ENCODE results near the gene SNAP47.

The SNAP47 gene

DNA sequence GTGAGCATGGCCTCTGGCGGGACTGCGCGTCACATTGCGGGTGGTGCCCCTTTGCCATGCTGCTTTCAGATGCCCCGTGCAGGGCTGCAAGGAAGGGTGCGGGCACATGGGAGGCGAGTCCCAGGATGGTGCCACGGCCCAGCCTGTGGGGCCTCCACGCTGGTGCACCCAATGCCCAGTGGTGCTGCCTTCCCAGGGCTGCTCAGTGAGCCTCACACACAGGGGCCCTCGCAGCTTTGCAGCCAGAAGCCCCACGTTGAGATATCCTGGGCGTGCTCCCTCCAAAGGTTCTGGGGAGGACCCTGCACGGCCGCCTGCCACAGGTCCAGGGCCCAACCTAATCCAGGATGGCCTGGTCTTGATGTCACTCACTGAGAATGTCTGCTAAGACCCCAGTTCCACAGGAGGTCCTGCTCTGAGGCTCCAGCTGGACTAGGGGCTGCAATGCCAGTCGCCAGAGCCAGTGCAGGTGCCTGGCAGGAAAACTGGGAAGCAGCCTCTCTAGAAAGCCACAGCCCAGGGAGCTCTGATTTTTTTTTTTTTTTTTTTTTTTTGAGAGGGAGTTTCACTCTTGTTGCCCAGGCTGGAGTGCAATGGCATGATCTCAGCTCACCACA is 46.2 kb downstream of the SNAP47 start:
- no peak for DNase-seq
- Histone ChIP-seq H2AFZ (ENCODE audit: low read length) (no peak overlapping the region), H3K4me2 (ENCODE audit: low read depth, low read length) (no peak overlapping the region), H3K4me3 (ENCODE audit: low read length) (no peak overlapping the region), H3K36me3 (replicated peaks; ENCODE audit: insufficient read depth, low read length) (no peaks in the 10 kb centered on the region), H3K27me3 (replicated peaks; ENCODE audit: insufficient read depth, low read length) (no peaks in the 10 kb centered on the region), H3K9ac (ENCODE audit: low read length) (no peak overlapping the region), H3F3A (ENCODE audit: insufficient read depth, low read length) (0 out of 2 replicates have a peak, but pooled peaks cover 2% of the 10 kb centered on the region), H3K4me1 (ENCODE audit: low read length) (no peaks in the 10 kb centered on the region), H4K20me1 (ENCODE audit: insufficient read depth, low read length) (no peaks in the 10 kb centered on the region), H3K9me2 (replicated peaks; ENCODE audit: insufficient read depth, low read length) (no peaks in the 10 kb centered on the region), H3K9me3 (replicated peaks; ENCODE audit: insufficient read depth, low read length) (no peaks in the 10 kb centered on the region), H3K79me2 (ENCODE audit: low read length) (no peaks in the 10 kb centered on the region), H3K27ac (ENCODE audit: low read length) (no peak overlapping the region)
- TF ChIP-seq EZH2phosphoT487 (IDR thresholded peaks at IDR 0.05; ENCODE audit: low read length) (no peak), EZH2 (optimal IDR thresholded peaks at IDR 0.05; ENCODE audit: low read depth, low read length) (no peak)
- TF ChIP-seq, protein P1, sequence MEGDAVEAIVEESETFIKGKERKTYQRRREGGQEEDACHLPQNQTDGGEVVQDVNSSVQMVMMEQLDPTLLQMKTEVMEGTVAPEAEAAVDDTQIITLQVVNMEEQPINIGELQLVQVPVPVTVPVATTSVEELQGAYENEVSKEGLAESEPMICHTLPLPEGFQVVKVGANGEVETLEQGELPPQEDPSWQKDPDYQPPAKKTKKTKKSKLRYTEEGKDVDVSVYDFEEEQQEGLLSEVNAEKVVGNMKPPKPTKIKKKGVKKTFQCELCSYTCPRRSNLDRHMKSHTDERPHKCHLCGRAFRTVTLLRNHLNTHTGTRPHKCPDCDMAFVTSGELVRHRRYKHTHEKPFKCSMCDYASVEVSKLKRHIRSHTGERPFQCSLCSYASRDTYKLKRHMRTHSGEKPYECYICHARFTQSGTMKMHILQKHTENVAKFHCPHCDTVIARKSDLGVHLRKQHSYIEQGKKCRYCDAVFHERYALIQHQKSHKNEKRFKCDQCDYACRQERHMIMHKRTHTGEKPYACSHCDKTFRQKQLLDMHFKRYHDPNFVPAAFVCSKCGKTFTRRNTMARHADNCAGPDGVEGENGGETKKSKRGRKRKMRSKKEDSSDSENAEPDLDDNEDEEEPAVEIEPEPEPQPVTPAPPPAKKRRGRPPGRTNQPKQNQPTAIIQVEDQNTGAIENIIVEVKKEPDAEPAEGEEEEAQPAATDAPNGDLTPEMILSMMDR (IDR thresholded peaks at IDR 0.05; ENCODE audit: low read length): no peak

DNA sequence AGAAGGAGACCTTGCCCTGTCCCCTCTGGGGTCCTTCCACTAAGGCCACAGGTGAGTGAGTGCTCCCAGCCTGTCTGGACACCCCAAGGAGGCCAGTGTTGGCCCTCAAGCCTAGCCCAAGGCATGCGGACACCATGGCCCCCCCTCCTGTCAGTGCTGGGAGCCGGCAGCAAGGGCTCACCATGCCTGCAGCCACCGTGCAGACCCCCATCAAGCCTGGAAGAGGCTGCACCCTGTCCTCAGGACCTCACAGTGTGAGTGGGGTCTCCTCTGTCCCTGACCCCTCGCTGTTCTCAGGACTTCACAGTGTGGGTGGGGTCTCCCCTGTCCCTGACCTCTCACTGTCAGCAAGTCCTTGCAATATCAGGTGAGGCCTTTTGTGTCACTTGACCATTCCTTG is 47.0 kb downstream of the SNAP47 start:
- Histone ChIP-seq H3K4me1 (ENCODE audit: low read length) (peaks cover 8% of the 10 kb centered on the region; the same call in 1 of the 2 replicates), H3K4me2 (ENCODE audit: low read depth, low read length) (no peak overlapping the region), H3K9ac (ENCODE audit: low read length) (no peak overlapping the region), H3K27me3 (replicated peaks; ENCODE audit: insufficient read depth, low read length) (no peaks in the 10 kb centered on the region), H3K36me3 (replicated peaks; ENCODE audit: insufficient read depth, low read length) (no peaks in the 10 kb centered on the region), H3K9me3 (replicated peaks; ENCODE audit: insufficient read depth, low read length) (no peaks in the 10 kb centered on the region), H3K27ac (ENCODE audit: low read length) (no peak overlapping the region), H2AFZ (ENCODE audit: low read length) (no peak overlapping the region), H4K20me1 (ENCODE audit: insufficient read depth, low read length) (no peaks in the 10 kb centered on the region), H3K9me2 (replicated peaks; ENCODE audit: insufficient read depth, low read length) (no peaks in the 10 kb centered on the region), H3K79me2 (ENCODE audit: low read length) (no peaks in the 10 kb centered on the region), H3K4me3 (ENCODE audit: low read length) (no peak overlapping the region), H3F3A (ENCODE audit: insufficient read depth, low read length) (peaks cover 4% of the 10 kb centered on the region; the same call in 1 of the 2 replicates)
- TF ChIP-seq EZH2 (optimal IDR thresholded peaks at IDR 0.05; ENCODE audit: low read depth, low read length): no peak
- TF ChIP-seq EZH2phosphoT487 (IDR thresholded peaks at IDR 0.05; ENCODE audit: low read length): no peak
- TF ChIP-seq, protein P1 (IDR thresholded peaks at IDR 0.05; ENCODE audit: low read length): no peak
- no peak for DNase-seq

- Histone ChIP-seq H3K27ac (ENCODE audit: low read length) (no peak overlapping the region), H3K9me3 (replicated peaks; ENCODE audit: insufficient read depth, low read length) (no peaks in the 10 kb centered on the region), H4K20me1 (ENCODE audit: insufficient read depth, low read length) (no peaks in the 10 kb centered on the region), H3K79me2 (ENCODE audit: low read length) (no peaks in the 10 kb centered on the region), H3K4me3 (ENCODE audit: low read length) (no peak overlapping the region), H3K27me3 (replicated peaks; ENCODE audit: insufficient read depth, low read length) (no peaks in the 10 kb centered on the region), H3K9ac (ENCODE audit: low read length) (no peak overlapping the region), H2AFZ (ENCODE audit: low read length) (no peak overlapping the region), H3K36me3 (replicated peaks; ENCODE audit: insufficient read depth, low read length) (no peaks in the 10 kb centered on the region), H3K9me2 (replicated peaks; ENCODE audit: insufficient read depth, low read length) (no peaks in the 10 kb centered on the region), H3K4me1 (ENCODE audit: low read length) (peaks cover 8% of the 10 kb centered on the region; the same call in 1 of the 2 replicates), H3F3A (ENCODE audit: insufficient read depth, low read length) (peaks cover 5% of the 10 kb centered on the region; the same call in 1 of the 2 replicates), H3K4me2 (ENCODE audit: low read depth, low read length) (no peak overlapping the region)
- DNase-seq: no peak
- no peak for TF ChIP-seq EZH2 (optimal IDR thresholded peaks at IDR 0.05; ENCODE audit: low read depth, low read length)
- no peak for TF ChIP-seq EZH2phosphoT487 (IDR thresholded peaks at IDR 0.05; ENCODE audit: low read length)
- TF ChIP-seq, protein P1 (IDR thresholded peaks at IDR 0.05; ENCODE audit: low read length): no peak
Observed at GRCh38 chr1:227785094-227785804, 50.0 kb downstream of the SNAP47 start.

All from MM.1S (cell line).